HG03097 (cell line): ENCODE data around the gene C1QTNF1.

Source experiments
- ATAC-seq: cut with Tn5 transposase; IDR thresholded peaks from one replicate; pipeline ENCODE4 v1.9.1; 2021; ENCODE audit not compliant: unreplicated experiment, low FRiP score

Gene C1QTNF1, protein sequence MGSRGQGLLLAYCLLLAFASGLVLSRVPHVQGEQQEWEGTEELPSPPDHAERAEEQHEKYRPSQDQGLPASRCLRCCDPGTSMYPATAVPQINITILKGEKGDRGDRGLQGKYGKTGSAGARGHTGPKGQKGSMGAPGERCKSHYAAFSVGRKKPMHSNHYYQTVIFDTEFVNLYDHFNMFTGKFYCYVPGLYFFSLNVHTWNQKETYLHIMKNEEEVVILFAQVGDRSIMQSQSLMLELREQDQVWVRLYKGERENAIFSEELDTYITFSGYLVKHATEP

DNA sequence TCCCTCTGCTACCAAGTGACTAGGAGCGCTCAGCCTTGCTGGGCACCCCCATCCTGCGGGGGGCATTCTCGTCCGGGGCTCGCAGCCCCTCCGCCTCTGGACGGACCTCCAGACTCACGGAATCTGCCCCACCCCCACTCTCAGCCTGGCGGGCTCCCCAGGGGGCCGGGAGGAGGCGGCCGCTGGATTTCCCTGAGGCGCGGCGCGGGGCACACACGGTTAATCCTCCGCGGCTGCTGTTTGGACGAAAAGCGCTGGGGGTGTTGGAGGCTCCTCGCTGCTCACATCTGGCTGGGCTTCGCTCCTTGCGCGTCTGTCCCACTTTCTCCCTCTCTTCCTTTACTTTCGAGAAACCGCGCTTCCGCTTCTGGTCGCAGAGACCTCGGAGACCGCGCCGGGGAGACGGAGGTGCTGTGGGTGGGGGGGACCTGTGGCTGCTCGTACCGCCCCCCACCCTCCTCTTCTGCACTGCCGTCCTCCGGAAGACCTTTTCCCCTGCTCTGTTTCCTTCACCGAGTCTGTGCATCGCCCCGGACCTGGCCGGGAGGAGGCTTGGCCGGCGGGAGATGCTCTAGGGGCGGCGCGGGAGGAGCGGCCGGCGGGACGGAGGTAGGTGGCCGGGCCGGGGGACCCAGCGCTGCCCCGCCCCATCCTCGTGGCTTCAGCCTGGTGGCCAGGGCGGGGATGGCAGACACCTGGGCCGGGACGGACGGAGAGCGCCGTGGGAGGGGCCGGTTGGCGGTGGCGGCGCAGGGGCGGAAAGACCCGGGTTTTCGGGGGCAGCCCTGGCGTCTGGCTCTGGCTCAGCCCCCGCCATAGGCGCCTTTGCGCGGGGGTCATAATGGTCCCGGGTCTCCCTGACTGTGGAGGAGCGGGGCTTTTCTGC, at the start of gene C1QTNF1:
Gene C1QTNF1 (plus strand): TSS at position 284 of the 886 bp plus-strand sequence. CDS start 19,800 bp downstream, outside the sequence.
- ATAC-seq, result no peak

DNA sequence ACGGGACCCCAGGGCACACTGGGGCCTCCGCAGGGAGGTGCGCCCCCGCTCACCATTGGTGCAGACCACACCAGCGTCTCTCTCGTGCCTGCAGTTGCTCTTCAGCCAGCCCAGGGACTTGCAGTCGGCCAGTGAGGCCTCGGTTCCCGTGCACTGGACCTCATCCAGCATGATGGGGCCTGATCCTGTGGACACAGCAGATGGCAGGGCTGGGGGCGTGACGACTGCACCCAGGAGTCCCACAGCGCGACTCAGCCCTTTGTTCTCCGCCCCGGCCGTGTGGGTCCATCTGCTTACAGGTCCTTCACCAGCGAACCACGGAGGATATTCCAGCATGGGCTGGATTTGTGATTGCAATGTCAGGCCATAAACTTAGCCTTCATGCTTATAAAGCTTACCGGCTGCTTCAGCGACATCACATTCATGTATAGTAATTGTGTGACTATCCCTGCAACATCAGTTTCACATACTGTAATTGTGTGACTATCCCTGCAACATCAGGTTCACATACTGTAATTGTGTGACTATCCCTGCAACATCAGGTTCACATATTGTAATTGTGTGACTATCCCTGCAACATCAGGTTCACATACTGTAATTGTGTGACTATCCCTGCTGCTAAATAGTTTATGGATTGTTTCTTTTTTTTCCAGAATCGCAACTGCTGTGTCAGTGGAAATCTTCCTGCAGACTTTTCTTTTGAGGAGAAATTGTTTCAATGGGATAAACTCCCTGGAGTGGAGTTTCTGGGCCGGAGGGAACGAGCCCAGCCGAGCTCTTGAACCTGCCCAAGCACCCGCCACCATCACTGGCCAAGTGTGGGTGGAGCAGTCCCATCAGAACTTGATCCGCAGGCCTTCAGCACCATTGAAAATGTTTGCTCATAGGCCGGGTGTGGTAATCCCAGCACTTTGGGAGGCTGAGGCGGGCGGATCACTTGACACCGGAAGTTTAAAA, 49.1 kb upstream of the C1QTNF1 start:
- no peak for ATAC-seq

DNA sequence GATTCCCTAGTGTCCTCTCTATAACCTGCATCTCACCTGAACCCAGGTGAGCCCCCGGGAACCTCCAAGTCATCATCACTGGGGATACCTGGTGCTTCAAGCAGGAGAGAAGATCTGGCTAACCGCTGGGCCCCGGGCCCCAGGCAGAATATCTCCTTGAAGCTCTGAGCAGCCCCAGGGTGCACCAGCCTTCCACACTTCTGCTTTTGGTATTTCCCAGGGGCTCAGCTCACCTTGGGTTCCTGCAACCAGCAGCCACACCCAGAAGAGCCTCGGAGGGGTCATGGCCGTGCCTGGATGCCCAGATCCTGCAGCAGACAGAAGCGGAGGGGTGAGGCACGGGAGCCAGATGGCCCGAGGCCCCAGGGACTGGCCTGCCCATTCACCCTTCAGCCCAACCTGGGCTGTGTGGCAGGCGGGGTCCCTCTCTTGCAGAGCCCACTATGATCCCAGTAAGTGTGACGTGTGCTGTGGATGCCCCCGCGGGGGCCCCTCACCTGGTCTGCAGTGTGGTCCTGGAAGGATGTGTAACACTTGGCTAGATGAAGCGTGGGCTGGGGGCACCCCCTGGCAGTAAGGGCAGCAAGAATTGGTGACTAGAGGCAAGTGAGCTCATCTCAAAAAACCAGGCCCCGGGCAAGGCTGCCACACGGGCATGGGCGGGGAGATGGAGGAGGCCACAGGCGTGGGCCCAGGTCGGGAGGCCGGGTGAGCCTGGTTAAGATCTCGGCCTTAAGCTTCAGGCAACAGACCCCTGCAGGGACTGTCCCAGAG, 46.9 kb upstream of the C1QTNF1 start:
- no peak for ATAC-seq

DNA sequence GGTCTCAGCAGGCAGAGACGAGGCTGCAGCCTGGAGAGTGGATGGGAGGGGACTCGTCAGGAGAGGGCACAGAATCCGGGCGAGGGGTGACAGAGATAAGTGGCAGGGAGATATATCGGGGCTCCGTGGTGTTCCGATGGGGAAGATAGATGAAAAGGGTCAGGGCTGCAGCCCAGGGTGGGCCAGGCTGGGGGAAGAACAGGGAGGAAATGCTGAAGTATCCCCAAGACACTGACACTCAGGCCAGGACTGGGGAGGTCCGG, 46.4 kb upstream of the C1QTNF1 start:
- ATAC-seq, result no peak

DNA sequence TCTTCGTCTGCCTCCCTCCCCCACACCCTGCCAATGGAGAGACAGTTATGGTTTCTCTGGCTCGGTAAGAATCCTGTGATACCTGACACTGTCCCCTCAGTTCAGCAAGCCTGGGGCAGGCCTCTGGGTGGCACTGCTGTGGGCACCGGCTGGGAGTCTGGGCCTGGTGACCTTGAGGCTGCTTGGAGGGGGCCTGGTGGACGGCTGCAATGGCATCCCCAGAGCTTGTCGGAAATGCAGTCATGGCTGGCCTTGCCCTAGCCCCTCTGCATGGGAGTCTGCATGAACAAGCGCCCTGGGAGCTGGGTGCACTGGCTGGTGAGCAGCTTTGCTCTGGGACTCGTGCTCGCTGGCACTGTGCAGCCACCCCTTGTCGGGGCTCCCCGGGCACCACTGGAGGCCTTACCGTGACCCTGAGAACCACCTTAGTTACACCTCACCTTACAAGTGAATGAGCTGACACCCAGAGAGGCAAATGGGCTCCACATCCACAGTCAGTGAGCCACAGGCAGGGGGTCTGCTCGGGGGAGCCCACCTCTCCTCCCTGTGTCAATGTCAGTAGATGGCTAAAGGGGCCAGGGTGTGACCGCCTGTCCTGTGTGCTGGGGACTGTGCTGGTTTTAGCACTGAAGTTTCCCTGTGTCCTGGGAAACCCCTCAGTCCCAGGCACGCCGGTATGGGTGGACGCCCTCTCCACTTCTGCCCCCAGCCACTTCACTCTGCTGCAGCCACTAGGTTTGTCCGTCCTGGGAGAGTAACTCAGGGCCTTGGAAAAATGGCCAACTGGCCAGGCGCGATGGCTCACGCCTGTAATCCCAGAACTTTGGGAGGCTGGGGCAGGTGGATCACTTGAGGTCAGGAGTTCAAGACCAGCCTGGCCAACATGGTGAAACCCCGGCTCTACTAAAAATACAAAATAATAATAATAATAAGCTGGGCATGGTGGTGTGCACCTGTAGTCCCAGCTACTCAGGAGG, 45.7 kb upstream of the C1QTNF1 start:
- no peak for ATAC-seq

DNA sequence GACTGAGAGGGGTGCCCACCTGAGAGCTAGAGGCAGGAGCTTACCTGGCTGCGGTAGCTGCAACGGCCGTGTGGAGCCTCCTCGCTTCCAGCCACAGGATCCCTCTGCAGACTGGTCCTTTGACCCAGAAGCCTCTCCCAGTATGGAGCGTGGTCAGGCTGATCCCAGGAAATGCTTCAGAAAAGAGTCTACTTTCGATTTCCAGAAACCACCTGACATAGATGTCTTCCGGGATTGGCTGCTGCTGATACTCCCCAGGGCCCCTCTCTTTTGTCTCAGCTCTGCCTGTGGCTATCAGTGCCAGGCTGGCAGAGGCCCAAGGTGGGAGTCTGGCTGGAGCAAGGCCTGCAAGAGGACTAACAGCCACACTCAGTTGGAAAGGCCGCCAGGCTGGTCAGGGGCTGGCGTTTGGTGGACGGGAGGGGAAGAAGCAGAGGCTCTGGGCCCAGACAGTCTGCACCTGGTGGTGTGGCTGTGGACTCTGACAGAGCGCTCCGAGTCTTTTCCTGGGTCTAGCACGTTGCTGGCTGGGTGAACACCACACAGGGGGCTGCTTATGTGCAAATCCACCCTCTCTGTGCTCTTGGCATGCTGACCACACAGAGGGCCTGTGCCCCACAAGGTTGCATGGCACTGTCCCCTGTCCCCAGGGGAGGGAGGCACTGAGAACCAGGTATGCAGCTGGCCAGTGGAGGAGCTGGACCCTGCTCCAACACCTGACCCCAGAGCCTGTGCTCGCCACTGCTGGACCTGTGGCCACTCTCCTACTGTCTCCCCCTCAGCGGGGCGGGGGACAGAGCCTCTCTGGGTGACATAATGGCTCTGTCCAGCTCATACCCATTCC, 44.0 kb upstream of the C1QTNF1 start, which contains the start of gene LGALS3BP:
Gene LGALS3BP (minus strand): TSS at position 144 of the 844 bp plus-strand sequence. CDS start 2,732 bp downstream, outside the sequence.
- no peak for ATAC-seq

DNA sequence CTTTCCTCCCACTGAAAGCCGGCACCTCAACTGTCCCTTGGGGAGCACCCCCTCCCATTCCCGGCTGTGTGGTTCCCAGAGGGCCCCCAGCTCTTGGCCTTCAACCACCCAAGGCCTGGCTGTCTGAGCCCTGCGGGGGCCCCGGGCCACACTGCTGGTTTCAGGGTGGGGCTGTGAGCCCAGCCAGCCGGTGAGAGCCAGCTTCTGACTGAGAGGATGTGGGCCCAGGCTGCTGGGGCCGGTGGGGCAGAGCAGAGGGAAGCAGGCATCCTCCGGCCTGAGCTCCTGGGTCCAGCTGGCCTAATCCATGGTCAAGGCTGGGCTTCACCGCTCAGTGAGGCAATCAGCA, 43.4 kb upstream of the C1QTNF1 start:
- ATAC-seq, result no peak

DNA sequence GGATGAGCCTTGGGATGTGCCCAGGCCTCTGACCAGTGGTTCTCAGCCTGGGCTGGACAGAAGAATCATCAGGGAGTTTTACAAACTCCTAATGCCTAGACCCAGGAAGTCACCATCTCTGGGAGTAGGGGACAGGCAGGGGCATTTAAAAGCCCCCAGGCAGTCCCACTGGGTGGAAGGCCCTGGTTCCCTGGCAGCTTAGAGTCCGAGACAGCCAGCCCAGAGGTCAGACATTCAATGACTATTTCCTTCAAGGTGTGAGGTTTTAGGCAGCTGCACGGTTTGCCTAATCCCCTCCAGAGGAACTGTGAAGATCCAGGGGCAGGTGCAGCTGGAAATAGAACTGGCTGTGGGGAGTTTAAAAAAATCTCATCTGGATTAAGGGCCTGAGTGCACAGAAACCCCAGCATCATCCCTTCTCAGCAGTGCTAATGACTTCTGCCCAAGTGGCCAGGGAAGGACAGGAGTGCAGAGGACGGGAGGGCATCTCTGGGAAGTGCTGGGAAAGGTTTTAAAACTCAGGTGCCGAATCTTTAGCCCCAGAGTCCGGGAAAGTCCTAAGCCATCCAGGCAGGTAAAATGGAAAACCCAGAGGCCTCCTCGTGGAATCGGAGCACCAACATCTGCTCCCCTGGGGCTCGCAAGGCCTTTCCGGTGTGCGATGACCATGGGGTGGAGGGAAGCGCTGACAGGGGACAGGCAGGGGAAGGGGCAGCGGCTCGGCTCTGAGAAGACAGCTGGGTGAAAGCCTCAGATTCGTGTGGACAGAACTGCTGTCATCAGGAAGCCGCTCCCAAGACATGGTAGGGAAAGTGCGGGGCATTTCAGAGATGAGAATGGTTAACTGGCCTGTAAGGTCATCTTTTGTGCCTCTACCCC, 42.7 kb upstream of the C1QTNF1 start:
- ATAC-seq, result no peak

DNA sequence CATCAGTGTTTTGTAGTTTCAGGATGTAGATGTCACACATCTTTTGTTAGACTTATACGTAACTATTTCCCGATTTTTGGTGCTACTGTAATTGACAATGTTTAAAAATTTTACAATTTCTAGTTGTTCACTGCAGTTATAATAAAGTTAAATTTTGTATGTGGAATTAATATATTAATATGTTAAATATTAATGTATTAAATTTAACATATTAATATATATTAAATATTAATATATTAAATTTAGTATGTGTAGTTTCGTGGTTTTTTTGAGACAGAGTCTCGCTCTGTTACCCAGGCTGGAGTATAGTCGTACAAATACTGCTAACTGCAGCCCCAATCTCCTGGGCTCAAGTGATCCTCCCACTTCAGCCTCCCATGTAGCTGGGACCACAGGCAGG, 38.6 kb upstream of the C1QTNF1 start:
- no peak for ATAC-seq

DNA sequence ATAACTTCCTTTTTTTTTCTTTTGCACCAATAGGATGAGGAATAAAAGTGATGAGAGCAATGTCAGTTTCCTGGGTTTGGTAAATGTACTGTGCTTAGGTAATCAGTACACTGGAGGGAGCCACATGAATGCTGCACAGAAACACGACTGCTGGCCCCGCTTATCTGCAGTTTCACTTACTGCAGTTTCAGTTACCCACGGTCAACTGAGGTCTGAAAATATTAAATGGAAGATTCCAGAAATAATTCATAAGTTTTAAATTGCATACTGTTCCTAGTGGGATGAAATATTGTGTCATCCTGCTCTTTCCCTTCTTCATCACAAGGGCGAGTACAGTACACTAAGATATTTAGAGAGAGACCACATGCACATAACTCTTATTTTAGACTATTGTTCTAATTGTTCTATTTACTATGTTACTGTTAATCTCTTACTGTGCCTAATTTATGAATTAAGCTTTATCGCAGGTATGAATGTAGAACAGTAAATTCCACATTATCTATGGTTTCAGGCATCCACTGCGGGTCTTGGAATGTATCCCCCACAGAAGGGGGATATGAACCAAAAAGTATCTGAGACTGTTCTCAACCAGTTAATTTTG, 37.8 kb upstream of the C1QTNF1 start:
- ATAC-seq, result no peak

DNA sequence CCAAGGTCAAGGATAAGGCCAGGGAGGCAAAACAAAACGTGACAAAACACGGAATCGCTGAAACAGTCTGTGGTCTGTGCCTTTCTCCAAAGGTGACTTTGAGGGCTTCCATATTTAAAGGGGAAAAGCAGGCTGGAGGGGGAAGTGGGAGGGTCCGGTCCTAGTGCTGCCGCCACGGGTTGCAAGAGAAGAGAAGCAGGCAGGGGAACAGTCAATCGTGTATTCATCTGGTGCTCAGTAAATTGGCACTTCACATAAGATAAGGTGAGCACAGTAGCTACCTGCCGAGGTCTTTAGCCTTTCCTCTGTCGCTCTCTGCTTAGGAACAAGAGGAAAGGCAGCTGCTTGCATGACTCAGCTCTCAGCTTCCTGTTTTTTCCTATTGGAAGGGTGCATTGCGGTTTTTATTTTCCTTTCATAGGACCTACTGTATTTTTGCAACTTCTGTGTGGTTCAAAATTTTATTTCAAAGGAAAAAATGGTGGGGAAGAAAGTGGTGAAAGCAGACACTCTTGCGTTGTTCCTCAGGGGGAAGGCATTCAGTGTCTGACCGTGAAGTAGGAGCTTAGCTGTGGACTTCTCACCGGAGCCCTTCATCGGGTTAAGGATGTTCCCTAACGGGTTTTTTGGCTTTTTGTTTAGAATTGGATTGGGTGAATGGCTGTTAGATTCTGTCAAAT, 37.2 kb upstream of the C1QTNF1 start:
- ATAC-seq, result no peak

DNA sequence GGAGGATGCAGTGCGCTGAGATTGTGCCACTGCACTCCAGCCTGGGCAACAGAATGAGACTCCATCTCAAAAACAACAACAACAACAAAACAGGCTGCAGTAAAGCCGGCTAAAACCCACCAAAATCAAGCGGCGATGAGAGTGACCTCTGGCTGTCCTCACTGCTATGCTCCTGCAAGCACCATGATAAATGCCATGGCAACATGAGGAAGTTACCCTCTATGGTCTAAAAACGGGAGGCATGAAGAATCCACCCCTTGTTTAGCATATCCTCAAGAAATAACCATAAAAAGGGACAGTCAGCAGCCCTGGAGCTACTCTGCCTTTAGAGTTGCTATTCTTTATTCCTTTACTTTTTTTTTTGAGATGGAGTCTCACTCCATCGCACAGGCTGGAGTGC, 35.8 kb upstream of the C1QTNF1 start:
- ATAC-seq, result no peak

DNA sequence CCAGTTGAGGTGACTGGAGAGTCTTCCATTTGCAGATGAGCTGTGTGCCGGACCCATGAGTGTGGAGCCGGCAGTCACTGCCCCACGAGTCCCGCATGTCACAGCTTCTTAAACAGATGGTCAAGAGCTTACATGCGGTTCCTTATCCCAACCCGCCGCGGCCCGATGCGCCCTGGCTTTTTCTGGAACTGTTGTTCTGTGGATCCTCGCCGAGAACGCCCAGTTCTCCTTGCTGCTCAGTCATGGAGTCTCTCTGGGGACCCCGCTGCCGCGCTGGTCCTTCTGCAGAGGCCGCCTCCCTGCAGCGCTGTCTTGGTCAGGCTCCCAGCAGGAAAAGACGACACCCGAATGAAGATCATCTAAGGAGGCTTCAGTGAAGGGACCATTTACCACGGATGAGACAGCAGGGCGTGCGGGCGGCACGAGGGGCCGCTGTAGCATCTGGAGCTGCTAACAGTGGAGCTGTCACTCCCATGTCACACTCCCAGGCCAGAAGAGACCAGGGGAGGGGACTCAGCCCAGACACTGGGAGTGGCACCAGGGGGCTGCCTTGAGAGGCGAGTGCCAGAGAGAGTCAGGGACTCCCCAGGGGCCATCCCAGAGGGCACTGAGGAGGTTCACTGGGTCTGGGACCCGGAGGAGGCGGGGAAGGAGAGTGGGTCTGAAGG, 33.5 kb upstream of the C1QTNF1 start:
- ATAC-seq, result no peak

DNA sequence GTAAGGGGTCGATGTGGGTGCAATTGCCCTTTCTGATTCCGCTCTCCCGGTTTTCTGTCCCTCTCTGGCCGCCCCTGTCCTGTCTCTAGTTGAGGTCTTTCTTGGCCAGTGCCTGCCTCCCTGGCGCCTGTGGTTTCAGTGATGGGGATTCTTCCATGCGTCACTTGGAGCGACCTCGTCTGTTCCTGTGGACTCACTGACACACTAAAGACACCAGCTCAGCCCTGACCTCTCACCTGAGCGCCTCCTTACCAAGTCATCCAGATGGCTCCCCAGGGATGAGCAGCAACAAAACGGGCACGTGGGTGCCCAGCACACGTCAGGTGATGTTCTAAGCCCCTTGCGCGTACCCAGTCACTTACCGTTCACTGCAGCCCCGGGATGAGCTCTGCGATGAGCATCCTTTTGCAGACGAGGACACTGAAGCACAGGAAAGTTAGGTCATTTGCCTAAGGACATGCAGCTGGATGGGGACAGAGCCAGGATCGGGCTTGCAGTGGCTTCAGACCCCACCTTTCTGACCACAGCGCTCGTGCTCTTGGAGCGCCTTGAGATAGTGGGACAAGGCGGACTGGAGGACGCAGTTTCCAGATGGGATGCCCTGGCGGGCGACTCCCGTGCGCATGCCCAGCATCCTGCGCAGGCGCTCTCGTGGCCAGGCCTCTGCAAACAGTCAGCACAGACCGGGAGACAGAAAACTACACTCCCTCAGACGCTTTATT, 32.8 kb upstream of the C1QTNF1 start:
- no peak for ATAC-seq

DNA sequence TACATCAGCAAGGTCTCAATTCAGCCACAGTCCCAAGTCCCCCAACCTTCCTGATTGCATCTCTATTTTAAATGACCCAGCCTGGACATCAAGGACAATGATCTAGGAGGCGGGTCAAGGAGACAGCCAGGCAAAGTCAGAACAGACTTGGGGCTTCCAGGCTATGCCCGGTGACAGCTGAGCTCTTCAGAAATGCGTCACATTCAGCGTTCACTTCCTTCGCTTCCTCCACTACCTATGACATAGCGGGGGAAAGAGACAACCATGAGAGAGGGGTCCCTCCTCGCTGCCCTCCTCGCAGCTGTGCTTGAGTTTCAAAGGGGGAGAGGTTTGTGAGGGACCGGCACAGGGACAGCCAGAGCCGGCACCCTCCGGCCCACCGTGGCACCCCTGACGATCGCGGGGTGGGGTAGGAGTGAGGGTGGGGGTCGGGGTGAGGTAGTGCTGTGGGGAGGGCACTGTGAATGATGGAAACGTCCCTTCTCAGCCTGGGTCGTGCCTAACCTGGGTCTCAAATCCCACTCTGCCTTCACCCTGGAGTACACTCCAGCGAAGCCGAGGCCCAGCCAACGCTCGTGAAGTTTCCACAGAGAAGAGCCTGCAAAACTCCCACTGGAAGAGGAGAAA, 31.9 kb upstream of the C1QTNF1 start:
- no peak for ATAC-seq
